GM21515 (cell line): ENCODE measurements around the gene SLC23A3.

Source experiments
- ATAC-seq: cut with Tn5 transposase; IDR thresholded peaks from one replicate; pipeline ENCODE4 v1.9.1; 2021; ENCODE audit not compliant: unreplicated experiment

Gene SLC23A3

DNA sequence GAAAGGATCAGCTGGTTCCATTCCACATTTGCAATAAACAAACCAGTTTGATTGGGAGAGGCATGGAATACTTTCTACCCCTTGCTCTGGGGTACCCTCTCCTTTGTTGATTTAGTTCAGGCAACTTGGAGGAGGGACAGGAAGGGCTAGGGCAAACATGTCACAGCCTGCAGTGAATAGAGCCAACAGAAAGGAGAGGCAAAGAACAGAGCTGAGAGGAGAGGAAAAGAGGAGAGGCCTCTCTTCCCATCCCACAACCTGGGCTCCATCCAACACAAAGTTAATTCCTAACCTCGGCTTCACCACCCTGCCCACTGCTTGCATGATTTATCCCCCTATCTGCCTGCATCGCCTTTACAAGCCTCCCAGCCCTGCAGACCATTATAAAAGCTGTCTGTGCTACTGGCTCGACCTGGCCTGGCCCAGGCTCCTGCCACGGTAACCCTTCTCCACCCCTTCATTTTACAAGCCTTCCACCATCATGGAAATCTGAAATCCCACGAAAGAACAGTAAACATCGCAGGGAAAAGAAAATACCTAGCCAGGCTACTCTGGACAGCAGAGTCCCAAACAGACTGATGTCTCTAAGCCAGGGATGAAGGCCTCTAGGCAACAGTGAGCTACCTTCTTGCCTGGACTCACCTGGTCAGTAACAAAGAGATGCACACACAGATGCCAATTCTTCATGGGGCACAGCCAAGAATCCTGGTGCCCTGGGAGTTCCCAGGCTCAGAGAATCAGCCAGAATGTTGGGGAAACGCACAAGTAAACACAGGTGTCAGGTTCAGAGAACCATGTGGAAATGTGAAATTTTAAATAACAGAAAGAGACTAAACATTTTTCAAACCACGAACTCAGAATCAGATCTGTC is 52.8 kb downstream of the SLC23A3 start:
- no peak for ATAC-seq

DNA sequence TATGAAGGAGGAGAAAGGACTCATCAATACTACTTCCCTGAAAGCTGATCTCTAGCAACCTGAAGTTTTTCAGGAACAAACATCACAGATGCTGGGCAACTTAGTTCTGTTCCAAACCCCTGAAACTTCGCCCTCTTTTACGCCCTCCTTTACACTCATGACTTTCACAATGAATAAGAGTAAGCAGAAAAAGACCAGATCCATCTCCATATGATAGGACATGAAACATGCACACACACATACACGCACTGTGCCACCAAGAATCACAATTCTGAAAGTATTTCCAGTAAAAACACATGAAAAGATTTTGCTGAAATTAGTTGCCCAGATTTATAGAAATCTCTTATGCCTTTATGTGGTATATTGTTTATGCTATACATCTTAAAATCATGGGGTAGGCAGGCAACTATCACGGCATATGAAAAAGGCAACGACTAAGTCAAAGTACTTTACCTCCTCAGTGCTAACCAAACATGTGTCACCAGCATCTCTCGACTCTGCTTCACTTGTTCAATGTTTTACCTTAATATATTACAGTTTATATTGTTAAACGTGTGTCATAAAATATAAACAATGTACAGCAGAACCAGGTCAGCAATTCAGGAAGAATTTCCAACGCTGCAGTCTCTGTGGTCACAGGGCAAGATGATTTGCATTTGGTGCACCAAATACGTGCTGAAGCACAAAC is 57.0 kb downstream of the SLC23A3 start:
- no peak for ATAC-seq

DNA sequence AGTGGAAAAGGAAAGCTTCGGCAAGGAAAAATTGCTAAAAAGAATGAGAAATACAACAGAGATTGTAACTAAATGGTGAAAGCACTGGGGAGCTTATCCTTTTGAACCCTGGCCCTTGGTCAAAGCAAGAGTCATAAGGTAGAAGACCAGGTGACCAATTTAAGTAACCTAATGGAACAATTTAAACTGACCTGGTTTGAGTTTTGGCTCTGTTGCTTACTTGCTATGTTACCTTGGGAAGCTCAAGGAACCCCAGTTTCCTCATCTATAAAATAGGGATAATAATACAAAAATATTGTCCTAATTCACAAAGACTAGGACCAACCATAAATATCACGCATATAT is 57.8 kb downstream of the SLC23A3 start:
- no peak for ATAC-seq
